Kidney (tissue), 14 donors: ENCODE measurements around the gene CPEB3. TPM values are rescaled to one million over a fixed set of nuclear protein-coding genes. Genes with fewer than 3 reads are reported as not detected.
A peak's percentile ranks its signal among the peaks of the same experiment; 100 is the strongest.

Experiments used
- DNase-seq, 5 donors: peaks; one replicate each; pipeline ENCODE4 v3.0.0-alpha.2; 2013 to 2020
- FAIRE-seq: peaks from 2 replicates; lab custom pipeline; 2012; peaks lifted over from hg19 to GRCh38; lab: Jason Lieb, UNC
- H3K27ac ChIP-seq, 2 donors: one replicate each; pipeline ENCODE4 v1.7.0; 2013; ENCODE audit warnings: low read depth in 2 of 2, low read length in 2 of 2, inconsistent platforms in 1 of 2
- H3K27me3 ChIP-seq: one replicate; pipeline ENCODE4 v1.7.1; 2013; ENCODE audit warnings: low read length, inconsistent platforms; ENCODE audit not compliant: control insufficient read depth, insufficient read depth
- H3K36me3 ChIP-seq, 3 donors: one replicate each; pipeline versions ENCODE4 v1.7.0 to v1.7.1; 2013; ENCODE audit warnings: low read length in 3 of 3, control low read depth in 1 of 3, inconsistent platforms in 1 of 3; ENCODE audit not compliant: insufficient read depth in 3 of 3, control insufficient read depth in 2 of 3
- H3K4me1 ChIP-seq, 3 donors: one replicate each; pipeline versions ENCODE4 v1.7.0 to v1.7.1; 2013; ENCODE audit warnings: low read length in 3 of 3, inconsistent platforms in 1 of 3, low read depth in 1 of 3; ENCODE audit not compliant: control insufficient read depth in 2 of 3, insufficient read depth in 2 of 3
- H3K4me3 ChIP-seq, 3 donors: one replicate each; pipeline versions ENCODE4 v1.7.0 to v1.8.1; 2013; ENCODE audit warnings: low read length in 3 of 3, control low read depth in 1 of 3, inconsistent platforms in 1 of 3
- H3K9ac ChIP-seq, 3 donors: one replicate each; pipeline versions ENCODE4 v1.7.0 to v1.7.1; 2013; ENCODE audit warnings: low read length in 3 of 3, control low read depth in 1 of 3, inconsistent platforms in 1 of 3
- H3K9me3 ChIP-seq, 3 donors: one replicate each; pipeline versions ENCODE4 v1.7.0 to v1.7.1; 2013; ENCODE audit warnings: low read length in 3 of 3, control low read depth in 1 of 3, inconsistent platforms in 1 of 3; ENCODE audit not compliant: control insufficient read depth in 2 of 3, insufficient read depth in 1 of 3
- intact Hi-C: fragments of 100-400 bp; cut with DNase I; formaldehyde crosslinking; loops from one replicate; pipeline ENCODE4 v1.11.1; 2022
- polyA plus RNA-seq: library from polyadenylated mRNA; stranded (reverse); fragments of 350-450 nt; fragmentation: Illumina TruSeq; extraction: RNeasy Lipid Tissue Mini Kit (QIAGEN cat#74804); gene quantifications from one replicate; pipeline ENCODE4 v1.2.3, GENCODE V29; 2014; ENCODE audit warnings: low read depth, low replicate concordance; ENCODE audit not compliant: insufficient read depth
- total RNA-seq: library from RNA; stranded (reverse); fragmentation: NEBNext Ultra II Directional; extraction: Animal tissue kit (Norgen Biotek cat#: 25700); gene quantifications from one replicate; pipeline ENCODE4 v1.2.1, GENCODE V29; 2021
- TF ChIP-seq, protein P1 (sequence below): IDR thresholded peaks from 3 replicates; pipeline ENCODE4 v1.5.1; 2012; ENCODE audit warnings: mild to moderate bottlenecking, moderate library complexity, borderline replicate concordance; ENCODE audit not compliant: insufficient read depth; ENCODE audit errors: extremely low read depth
- donor health status: control.
- donor health status: control.
- donor health status: control.
- donor health status: control.
- donor health status: control.
- donor health status: DM: yes; HTN: yes; CAD: no.
- donor health status: Normal renal cell carcinoma (clear cell type).

CPEB3 gene
- total and polyA plus RNA-seq, 2 donors from 2014 or later: 2.3 to 7.4 TPM

DNA sequence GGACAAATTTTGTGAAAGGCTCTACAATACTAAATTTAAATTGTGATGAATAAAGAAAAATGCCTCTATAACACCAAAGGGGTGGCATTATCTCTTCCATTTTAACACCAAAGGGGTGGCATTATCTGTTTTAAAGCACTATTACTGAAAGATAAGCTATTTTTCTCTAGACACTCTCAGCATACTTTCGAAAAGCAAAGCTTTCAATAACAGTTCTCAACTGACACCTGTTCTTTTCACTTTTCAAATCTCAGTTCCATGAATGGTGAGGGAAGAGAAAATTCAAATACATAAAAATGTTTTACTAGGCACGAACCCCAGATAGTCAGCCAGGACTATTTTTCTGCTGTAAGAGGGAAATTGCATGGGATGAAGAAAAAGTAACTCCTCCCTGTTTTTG is 103.8 kb downstream of the CPEB3 start:
- Histone ChIP-seq H3K4me1 (peaks cover 0 to 4% (median 0%) of the 10 kb centered on the region in 3 donors), H3K36me3 (no peaks in the 10 kb centered on the region), H3K9ac (no peak overlapping the region), H3K27me3 (no peaks in the 10 kb centered on the region), H3K27ac (no peak overlapping the region), H3K4me3 (no peak overlapping the region), H3K9me3 (no peaks in the 10 kb centered on the region)
- intact Hi-C loops: no loop called here
- no peak for DNase-seq
- TF ChIP-seq, protein P1, sequence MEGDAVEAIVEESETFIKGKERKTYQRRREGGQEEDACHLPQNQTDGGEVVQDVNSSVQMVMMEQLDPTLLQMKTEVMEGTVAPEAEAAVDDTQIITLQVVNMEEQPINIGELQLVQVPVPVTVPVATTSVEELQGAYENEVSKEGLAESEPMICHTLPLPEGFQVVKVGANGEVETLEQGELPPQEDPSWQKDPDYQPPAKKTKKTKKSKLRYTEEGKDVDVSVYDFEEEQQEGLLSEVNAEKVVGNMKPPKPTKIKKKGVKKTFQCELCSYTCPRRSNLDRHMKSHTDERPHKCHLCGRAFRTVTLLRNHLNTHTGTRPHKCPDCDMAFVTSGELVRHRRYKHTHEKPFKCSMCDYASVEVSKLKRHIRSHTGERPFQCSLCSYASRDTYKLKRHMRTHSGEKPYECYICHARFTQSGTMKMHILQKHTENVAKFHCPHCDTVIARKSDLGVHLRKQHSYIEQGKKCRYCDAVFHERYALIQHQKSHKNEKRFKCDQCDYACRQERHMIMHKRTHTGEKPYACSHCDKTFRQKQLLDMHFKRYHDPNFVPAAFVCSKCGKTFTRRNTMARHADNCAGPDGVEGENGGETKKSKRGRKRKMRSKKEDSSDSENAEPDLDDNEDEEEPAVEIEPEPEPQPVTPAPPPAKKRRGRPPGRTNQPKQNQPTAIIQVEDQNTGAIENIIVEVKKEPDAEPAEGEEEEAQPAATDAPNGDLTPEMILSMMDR: no peak
- FAIRE-seq: no peak

- no peak overlapping the region for H3K4me3 ChIP-seq
- H3K4me1 ChIP-seq: no peaks in the 10 kb centered on the region
- no peak for FAIRE-seq
- H3K9me3 ChIP-seq: no peaks in the 10 kb centered on the region
- TF ChIP-seq, protein P1: no peak
- H3K36me3 ChIP-seq: no peaks in the 10 kb centered on the region
- H3K27ac ChIP-seq: no peak overlapping the region
- intact Hi-C loops: no loop called here
- H3K9ac ChIP-seq: no peak overlapping the region
- no peaks in the 10 kb centered on the region for H3K27me3 ChIP-seq
- no peak for DNase-seq
These were observed 105.9 kb downstream of the CPEB3 start for GRCh38 chr10:92184977-92185376.

DNA sequence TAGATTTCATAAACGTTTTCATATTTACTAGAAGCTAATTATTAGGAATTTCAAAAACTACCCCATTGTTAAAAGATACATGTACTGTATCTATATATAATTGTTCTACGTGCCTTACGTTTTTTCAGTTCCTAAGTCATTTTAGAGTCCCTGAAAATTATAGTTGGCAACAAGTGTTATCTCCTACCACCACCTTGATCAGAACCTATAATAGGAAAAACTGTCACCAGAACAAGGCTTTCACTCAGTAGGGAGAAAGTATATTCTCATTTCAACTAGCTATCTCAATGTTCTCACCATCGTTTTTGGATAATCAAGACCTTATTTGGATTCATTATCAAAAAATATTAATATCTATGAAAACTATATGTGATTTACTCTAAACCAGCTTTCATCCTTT is 107.7 kb downstream of the CPEB3 start:
- intact Hi-C loops: no loop called here
- TF ChIP-seq, protein P1: no peak
- H3K4me1 ChIP-seq: no peaks in the 10 kb centered on the region
- H3K27me3 ChIP-seq: no peaks in the 10 kb centered on the region
- H3K4me3 ChIP-seq: no peak overlapping the region
- no peak overlapping the region for H3K27ac ChIP-seq
- no peak for DNase-seq
- no peak for FAIRE-seq
- H3K9ac ChIP-seq: no peak overlapping the region
- H3K36me3 ChIP-seq: no peaks in the 10 kb centered on the region
- H3K9me3 ChIP-seq: no peaks in the 10 kb centered on the region

DNA sequence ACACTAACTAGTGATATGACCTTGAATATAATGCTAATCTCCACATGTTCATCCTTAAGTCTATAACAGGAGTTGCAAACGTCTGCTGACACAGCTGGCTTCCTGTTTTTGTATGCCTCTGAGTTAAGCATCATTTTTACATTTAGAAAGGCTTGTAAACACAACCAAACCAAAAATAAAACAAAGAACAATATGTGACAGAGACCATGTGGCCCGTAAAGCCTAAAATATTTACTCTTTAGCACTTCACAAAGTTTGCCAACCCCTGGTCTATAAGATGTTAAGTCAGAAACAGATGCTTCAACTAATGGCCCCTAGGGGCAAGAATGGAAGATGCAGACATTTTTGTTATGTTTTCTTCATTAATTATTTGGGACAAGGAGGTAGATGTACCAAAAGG is 109.3 kb downstream of the CPEB3 start:
- no peaks in the 10 kb centered on the region for H3K4me1 ChIP-seq
- FAIRE-seq (no peak), DNase-seq (peak in 1 of 5 donors; percentile 45)
- H3K27ac ChIP-seq: no peak overlapping the region
- H3K9ac ChIP-seq: no peak overlapping the region
- H3K4me3 ChIP-seq: no peak overlapping the region
- H3K27me3 ChIP-seq: no peaks in the 10 kb centered on the region
- intact Hi-C loops: no loop called here
- no peaks in the 10 kb centered on the region for H3K36me3 ChIP-seq
- TF ChIP-seq, protein P1: no peak
- no peaks in the 10 kb centered on the region for H3K9me3 ChIP-seq
